Stimulated activated naive CD8-positive, alpha-beta T cell treated with anti-CD3 and anti-CD28 coated beads, Interleukin-15, Interleukin-2, amounts not matched to agents 100 U/mL and 50 U/mL, for 24 hours (primary cell): ENCODE data around the gene CACNA1B.

Experiments used
- ATAC-seq: fragments of 150-1000 bp; cut with Tn5 transposase; one replicate; pipeline ENCODE4 v1.10.0; 2021
- DNase-seq: peaks from one replicate; pipeline ENCODE4 v3.0.0; 2021

Gene CACNA1B

DNA sequence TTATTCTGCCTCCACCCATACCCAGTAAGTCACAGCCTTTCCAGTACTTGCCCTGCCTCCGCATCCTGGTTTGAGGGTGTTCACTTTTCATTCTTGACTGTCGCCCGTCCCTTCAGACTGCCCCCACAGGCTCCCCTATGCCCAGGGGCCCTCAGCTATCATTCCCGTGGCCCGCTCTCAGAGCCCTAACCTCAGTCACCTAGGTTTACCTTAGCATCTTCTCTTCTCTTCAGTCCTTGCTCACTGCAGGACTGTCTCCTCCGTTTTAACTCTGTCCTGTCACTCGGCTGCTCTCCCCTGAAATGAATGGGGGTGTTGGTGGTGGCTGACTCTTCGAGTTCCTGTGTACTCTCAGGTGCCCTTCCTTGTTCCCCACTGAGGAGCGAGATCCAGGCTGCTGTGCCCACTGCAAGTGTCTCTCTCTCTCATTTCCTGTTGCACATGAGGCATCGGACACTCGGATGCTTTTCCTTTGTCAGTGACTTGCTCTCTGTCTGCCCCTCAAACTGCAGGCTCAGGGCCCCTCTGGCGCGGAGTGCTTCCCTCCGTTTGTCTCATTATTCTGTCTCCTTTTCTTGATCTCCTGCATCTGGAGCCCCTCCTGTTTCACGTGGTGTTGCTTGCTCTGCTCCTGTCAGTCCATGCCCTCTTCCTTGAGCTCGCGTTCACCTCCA is 89.8 kb downstream of the CACNA1B start:
- no peak for DNase-seq

DNA sequence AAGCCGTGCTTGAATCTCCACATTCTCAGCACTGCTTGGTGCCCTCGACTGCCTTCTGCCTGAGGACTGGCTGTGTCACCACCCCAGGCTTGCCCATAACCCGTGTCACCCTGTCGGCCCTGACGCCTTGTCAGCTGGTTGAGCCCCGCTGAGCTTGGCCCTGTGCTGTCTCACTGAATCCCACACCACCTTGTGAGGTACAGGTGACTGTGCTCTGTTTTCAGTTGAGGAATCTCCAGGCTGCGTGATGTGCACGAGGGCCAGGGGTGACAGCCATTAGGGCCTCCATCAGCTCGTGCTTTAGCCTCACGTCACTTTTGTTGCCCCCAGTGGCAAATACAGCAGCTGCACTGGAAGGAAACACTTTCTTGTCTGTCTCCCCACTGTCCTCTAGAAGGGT is 90.7 kb downstream of the CACNA1B start:
- DNase-seq: no peak

More for the DNA sequence above, 89.8 kb downstream of the CACNA1B start:
- ATAC-seq: no peak

DNA sequence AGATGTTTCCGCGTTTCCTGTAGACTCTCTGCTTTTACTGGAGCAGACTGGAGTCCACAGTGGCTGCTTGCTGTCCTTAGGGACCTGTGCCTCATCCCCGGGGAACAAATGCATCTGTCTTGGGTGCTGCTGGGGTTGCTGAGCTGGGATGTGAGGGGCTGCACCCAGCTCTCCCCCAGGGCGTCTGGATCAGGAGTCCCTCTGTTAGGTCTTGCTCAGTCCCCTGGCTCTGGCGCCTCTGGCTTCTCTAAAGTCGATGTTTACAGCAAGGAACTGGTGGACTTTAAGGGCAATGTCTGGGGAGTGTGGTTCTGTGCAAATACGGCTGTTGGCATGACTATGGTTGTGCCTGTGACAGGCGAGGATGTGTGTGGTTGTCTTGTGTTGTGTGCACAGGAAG is 91.4 kb downstream of the CACNA1B start:
- no peak for ATAC-seq
- DNase-seq: no peak

More for the DNA sequence above, 90.7 kb downstream of the CACNA1B start:
- no peak for ATAC-seq

DNA sequence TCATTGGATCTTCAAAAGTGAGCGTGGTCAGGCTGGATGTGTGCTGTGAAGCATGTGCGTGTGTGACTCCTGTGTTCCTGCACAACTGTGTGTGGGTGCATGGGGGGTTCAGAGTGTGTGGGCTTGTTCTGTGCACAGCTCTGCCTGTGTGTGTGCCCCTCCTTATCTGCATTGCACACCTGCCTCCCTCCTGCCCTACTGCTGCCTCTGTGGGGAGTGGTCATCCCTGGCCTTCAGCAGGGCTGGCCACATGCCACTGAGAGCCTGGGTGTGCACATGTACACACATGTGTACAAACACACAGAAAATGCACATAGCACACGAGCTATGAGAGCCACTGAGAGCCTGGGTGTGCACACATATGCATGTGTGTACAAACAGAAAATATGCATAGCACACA is 92.1 kb downstream of the CACNA1B start:
- ATAC-seq: no peak
- DNase-seq: no peak

DNA sequence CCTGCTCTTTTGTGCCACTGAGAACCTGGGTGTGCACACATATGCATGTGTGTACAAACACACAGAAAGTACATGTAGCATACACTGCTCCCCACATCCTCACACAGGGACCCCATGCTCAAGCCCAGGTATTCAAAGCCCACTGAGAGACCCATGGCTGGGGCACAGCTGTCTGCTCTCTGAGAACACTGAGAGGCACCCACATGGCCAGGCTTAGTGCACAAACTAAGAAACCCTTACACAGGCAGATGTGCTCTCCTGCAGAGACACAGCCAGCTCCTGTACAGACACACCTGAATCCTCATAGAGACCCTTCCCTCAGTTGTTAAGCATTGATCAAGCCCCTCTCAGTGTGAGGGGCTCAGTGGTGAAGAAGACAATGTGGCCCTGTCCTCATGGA is 92.5 kb downstream of the CACNA1B start:
- DNase-seq (no peak), ATAC-seq (no peak)

DNA sequence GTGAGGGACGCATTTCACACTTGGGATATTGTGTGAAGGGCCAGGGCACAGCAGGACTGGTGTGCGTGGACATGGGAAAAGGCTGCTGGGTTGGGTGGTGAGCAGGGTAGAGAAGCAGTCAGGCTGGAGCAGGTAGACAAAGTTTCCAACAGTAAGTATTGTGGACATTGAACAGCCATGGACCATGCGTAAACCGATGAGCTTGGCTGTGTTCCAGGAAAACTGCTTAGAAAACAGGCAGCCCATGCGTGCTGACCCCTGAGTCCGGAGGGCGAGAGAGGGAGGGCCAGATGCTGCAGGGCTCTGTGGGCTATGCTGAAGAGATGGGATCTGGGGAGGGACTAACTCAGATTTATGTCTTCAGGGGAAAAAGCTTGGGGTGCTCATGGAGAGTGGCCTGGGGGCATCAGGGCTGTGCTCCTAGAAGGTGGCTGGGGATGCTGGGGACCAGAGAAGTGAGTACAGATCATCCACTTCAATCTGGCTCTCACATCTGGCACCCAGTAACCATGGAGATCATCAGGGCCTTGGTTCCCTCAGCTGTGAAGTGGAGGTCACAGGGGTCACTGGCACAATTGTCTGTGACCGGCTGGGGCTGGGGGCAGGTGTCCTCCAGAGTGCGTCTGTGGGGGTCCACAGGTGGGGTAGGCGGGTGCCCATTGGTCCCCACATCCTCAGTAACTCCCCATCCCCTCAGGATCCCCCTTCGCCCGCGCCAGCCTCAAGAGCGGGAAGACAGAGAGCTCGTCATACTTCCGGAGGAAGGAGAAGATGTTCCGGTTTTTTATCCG is 93.3 kb downstream of the CACNA1B start:
- ATAC-seq (no peak), DNase-seq (no peak)

DNA sequence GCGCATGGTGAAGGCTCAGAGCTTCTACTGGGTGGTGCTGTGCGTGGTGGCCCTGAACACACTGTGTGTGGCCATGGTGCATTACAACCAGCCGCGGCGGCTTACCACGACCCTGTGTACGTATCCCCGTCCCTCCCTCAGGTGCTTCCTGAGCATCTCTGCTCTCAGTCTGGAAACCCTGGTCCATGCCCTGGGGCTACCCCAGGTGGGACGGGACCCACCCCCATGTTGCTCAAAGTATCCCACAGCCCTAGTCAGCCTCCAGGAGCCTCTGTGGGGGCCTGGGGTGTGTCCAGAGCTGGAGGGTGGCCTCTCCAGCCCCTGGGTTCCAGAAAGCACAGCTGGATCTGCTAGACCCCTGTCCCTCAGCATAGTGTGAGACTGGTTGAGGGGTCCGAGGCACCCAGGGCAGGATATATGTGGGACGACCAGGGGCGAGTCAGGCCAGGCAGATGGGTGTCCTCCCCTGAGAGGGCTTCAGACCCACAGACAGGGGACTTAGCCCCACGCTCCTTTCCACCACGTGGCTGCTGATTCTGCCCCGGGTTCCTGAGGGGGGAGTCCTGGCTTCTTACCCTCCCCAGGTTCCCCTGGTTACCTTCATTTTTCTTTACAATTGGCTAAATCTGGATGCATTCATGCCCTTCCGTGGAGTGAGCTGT is 94.0 kb downstream of the CACNA1B start:
- DNase-seq (no peak), ATAC-seq (no peak)

DNA sequence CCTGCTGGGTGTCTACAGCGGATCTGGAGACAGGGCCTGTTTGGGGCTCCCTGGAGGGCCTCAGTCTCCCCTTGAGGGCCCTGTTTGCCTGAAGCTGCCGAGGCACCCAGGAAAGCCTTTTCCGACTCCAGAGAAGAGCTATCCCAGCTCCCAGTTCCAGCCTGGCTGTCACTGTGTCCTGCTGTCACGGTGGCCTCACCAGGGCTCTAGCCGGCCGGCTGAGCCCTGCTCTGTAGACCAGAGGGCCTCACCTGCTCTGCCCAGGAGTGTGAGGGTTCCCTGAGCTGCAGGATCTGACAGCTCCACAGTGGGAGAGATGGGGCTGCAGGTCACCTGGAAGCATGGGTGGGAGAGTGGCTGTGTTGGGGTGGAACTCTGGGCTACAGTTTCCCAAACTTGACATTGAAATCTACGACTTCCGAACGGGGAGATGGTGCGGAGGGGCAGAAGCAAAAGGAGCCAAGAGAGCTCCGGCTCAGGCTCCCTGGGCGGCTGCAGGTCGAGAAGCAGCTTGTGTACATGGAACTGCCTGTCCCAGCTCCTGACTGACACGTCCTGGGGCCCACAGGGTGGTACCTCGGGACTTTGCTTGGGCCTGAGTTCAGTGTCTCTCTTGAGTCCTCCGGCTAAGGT is 94.9 kb downstream of the CACNA1B start:
- ATAC-seq (no peak), DNase-seq (no peak)

DNA sequence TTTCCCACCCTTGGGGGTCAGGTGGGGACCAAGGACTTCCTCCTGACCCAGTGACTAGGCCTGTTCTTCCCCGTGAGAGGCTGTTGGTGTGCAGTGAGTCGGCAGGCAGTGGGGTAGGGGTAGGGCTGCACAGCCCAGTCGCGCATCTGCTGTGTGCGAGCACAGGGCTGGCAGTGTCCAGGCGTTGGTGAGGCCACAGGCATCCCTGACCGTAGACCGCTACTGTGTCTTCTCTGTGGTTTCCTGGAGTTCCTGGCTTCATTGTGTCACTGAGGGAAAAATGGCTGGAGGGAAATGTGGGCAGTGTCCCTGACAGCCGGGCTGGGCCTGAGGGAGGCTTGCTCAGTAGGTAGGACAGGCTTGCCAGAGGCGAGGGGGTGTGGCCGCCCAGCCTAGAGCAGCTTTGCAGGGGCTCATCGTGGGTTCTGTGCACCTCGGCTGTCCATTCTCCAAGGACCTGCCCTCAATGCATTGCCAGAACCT is 95.4 kb downstream of the CACNA1B start:
- ATAC-seq: no peak
- no peak for DNase-seq

DNA sequence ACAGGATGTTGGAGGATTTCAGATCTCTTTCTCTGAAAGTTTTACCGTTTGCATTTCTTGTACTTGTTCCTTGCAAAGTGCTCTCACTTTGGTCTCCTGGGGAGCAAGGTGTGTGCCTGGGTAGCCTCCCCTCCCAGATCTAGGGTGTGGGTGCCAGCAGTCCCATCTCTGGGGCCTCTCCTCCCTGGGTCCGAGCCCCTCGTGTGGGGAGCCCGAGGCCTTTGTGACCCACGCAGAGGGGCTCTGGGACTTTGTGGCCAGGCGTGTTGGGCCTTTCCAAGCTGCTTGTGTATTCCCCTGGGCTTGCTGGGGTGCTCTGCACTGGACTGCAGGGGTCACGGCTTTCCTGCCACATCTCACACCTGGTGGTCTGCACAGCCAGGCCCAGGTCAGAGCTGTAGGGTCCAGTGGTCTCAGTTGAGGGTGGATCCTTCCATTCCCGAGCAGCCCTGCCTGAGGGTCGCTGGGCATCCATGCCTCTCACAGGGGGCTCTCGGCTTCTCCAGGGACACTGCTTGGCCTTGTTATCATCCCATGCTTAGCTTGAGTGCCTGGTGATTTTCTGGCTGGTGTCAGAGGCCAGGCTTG is 96.3 kb downstream of the CACNA1B start:
- ATAC-seq (no peak), DNase-seq (no peak)

DNA sequence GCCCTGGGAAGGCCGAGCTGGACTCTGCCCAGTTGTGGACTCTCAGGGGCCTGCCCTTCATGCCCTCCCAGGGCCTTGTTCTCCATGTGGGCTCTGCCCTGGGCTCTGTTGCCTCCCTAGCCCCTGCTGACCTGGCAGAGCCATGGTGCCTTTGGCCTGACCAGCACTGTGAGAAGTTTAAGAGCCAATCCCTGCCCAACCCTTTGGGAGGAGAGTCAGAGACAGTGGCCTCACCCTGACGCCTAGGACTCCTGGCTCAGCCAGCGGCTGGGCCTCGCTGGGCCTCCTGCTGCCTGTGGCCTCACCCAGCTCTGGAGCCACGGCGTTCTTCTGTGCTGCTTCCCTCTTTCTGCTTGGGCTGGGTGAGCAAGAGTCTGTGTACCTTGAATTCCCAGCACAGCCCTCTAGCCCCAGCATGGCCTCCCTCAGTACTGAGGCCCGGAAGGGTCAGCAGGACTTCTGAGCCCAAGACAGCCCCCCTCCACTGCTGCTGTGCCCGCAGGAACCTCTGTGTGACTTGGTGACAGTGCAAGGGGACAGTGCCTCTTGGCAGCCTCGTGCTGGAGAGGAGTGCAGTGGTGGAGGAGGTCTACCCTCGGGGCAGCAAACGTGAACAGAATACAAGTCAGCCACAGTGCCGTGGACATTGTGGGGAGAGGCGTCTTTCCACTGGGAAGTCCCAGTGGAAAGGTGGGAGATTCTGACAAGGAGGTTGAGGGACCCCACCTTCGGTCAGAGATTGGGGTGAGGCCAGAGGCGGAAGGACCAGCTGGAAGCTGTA is 97.4 kb downstream of the CACNA1B start:
- DNase-seq (no peak), ATAC-seq (no peak)

DNA sequence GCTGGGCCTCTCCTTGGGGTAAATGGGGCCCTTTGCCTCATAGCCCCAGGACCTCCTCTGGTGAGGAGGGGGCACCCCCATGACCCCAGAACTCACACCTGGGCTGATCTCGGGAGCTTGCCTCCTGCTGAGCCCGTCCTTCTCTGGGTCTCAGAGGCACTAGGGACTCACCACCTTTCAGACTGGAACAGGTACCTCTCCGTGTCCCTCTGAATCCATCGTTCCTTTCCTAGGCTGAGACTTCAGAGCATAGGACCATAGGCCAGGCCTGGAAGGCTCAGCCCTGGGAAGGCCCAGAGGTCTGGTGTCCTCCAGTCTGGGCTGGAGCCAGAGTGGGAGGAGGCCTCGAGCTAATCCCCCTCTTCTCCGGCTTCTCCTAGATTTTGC is 97.9 kb downstream of the CACNA1B start:
- ATAC-seq (no peak), DNase-seq (no peak)

DNA sequence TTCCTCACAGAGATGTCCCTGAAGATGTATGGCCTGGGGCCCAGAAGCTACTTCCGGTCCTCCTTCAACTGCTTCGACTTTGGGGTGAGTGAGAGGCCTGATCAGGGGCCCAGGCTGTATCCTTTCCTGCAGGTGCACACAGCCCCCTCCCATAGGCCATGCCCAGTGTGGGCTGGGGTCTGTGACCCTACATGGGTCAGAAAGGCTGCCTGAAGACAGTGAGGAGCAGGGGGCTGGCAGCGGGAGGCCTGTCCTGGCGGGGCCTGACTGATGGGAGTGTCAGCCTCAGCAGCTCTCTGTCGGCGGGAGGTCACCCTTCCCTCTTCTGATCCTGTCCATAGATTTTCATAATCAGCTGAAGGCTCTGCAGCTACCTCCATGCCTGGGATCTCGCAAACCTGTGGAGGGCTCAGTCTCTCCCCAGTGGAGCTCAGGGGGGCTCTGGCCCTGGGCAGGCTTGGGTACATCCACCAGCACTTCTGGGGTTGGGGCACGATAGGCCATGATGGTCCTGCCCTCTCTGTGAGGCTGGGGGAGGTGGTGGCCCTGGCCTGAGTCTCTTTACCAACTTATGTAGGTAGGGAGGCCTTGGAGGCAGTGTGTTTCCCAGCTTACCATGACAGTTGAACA is 98.5 kb downstream of the CACNA1B start:
- DNase-seq (no peak), ATAC-seq (no peak)

DNA sequence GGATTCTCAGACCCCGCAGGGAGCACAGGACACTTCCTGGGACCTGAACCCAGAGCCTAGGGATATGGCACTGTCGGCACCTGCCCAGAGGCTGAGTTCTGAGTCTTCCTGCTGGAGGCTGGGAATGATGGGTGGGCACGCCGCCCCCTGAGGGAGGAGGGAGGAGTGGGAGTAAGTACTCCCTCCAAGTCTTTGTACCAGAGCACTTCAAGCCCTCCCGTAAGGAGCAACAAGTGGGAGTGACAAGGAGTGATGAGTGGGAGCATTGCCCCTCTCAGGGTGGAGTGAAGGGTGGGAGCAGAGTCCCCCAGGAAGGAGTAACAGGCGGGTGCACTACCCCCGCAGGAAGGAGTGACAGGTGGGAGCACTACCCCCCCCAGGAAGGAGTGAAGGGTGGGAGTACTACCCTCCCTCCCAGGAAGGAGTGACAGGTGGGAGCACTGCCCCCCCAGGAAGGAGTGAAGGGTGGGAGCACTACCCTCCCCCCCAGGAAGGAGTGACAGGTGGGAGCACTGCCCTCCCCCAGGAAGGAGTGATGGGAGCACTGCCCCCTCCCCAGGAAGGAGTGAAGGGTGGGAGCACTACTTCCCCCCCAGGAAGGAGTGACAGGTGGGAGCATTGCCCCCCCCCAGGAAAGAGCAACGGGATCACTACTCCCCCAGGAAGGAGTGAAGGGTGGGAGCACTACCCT is 100.1 kb downstream of the CACNA1B start:
- ATAC-seq (no peak), DNase-seq (no peak)

DNA sequence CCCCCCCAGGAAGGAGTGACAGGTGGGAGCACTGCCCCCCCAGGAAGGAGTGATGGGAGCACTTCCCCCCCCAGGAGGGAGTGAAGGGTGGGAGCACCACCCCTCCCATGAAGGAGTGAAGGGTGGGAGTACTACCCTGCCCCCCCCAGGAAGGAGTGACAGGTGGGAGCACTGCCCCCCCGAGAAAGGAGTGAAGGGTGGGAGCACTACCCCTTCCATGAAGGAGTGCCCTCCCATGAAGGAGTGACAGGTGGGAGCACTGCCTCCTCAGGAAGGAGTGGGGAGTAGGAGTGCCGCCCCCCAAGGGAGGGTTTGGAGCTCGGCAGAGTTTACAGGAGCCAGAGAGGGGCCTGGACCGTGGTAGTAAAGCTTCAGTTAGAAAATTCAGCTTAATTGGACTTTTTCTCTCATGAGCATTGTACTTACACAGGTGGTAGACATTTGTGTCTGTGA is 100.7 kb downstream of the CACNA1B start:
- DNase-seq: no peak
- no peak for ATAC-seq

DNA sequence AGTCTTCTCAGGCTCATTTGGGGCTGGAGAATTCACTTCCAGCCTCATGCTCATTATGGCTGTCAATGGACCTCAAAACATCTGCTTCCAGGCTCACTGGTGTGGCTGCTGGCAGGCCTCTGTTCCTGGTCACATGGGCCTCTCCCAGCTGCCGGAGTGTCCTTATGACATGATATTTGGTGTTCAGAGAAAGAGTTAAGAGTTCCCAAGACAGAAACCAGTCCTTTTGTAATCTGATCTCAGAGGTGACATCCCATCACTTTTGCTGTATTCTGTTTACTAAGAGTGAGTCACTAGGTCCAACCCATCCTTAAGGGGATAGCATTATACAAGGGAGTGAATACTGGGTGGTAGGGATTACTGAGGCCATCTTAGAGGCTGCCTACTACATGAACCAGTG is 104.6 kb downstream of the CACNA1B start:
- no peak for ATAC-seq

DNA sequence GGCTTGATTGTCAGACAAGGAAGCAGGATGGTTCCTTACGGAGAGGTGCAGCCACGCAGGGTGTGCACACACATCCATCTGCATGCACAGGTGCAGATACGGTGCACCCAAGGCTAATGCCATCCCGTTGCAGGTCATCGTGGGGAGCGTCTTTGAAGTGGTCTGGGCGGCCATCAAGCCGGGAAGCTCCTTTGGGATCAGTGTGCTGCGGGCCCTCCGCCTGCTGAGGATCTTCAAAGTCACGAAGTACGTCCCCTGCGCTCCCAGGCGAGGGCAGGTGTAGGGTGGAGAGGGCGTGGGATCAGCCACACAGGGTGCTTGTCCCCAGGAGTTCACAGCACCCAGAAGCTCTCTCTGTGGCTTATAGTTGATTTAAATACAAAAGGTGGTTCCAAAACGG is 106.4 kb downstream of the CACNA1B start:
- DNase-seq (no peak), ATAC-seq (no peak)

More for the DNA sequence above, 104.6 kb downstream of the CACNA1B start:
- no peak for DNase-seq

DNA sequence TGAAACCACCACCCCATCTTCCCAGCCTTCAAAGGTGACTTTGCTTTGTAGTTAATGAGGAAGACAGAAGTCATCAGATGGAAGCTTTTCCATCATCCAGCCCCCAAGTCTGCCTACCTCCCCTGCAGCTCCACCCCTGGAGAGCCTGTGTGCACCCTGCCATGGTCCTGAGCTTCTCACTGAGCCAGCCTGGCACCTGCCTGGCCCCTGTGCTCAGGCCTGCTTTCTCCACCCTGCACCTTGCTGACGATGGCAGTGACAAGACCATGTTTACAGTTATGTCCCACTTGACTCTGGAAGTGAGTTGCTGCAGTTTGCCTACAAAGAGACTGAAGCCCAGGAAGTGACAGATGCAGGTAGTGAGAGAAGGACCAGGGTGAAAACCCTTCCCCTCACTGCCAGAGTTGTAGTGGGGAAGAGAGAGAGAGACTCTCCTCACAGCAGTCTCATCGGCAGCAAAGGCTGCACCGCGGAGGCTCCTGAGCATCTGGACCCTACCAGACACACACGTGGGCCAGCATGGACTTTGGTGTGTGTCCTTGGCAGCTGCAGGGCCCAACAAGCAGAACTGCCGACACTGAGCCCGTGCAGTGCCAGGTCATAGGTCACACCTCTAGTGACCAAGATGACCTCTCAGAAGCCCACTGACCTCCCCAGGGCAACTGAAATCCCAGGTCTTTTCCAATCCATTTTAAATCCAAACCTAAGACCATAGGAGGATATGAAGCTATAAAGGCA is 107.1 kb downstream of the CACNA1B start:
- ATAC-seq: no peak

DNA sequence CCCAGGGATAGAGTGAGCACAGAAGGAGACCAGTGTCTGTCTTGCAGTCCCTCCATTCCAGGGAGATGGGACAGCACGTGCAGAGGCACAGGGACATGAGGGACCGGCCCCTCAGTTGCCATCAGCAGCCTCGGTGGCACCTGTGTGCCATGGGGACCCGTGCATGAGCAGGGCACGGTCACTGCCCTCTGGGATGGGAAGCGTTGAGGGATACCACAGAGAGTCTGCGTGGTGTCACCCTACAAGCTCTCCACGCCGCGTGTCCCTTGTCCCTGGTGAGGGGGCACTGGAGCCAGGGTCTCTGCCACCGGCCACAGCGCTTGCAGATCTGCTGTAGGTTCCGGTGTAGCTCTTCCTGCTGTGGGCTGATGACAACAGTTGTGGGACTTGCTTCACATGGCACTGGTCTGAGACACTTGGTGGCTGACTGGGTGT is 108.1 kb downstream of the CACNA1B start:
- ATAC-seq: no peak
- DNase-seq: no peak

More for the DNA sequence above, 107.1 kb downstream of the CACNA1B start:
- DNase-seq: no peak
